Measurements from ENCODE around the gene ADGRB3.
"Not testable (repeated sequence)": the region's sequence is repeated elsewhere in the genome, so short reads cannot be mapped to it uniquely, and the experiment has no call there.

The ADGRB3 gene

GRCh38 chr6:68650142-68650541 is 15.1 kb downstream of the ADGRB3 start:
- no peak for DNase-seq

GRCh38 chr6:68651011-68651985 is 16.2 kb downstream of the ADGRB3 start:
- DNase-seq: no peak

- DNase-seq: no peak
These were observed 17.0 kb downstream of the ADGRB3 start for GRCh38 chr6:68652117-68652536.

GRCh38 chr6:68653074-68653705 is 18.1 kb downstream of the ADGRB3 start:
- no peak for DNase-seq

- DNase-seq: no peak
These were observed 18.6 kb downstream of the ADGRB3 start for GRCh38 chr6:68653706-68654089.

GRCh38 chr6:68654134-68654533 is 19.1 kb downstream of the ADGRB3 start:
- DNase-seq: no peak

- DNase-seq: no peak
These were observed 19.9 kb downstream of the ADGRB3 start for GRCh38 chr6:68655028-68655427.

GRCh38 chr6:68657374-68658139 is 22.5 kb downstream of the ADGRB3 start:
- no peak for DNase-seq

GRCh38 chr6:68658338-68658737 is 23.3 kb downstream of the ADGRB3 start:
- no peak for DNase-seq

GRCh38 chr6:68673255-68673654 is 38.2 kb downstream of the ADGRB3 start:
- DNase-seq: no peak

- DNase-seq: no peak
These were observed 40.5 kb downstream of the ADGRB3 start for GRCh38 chr6:68675548-68675947.

- not testable (repeated sequence) for DNase-seq
These were observed 41.0 kb downstream of the ADGRB3 start for GRCh38 chr6:68676094-68676493.

- no peak for DNase-seq
These were observed 42.0 kb downstream of the ADGRB3 start for GRCh38 chr6:68677058-68677457.

GRCh38 chr6:68679399-68679798 is 44.3 kb downstream of the ADGRB3 start:
- no peak for DNase-seq

- no peak for DNase-seq
These were observed 45.2 kb downstream of the ADGRB3 start for GRCh38 chr6:68680264-68680663.

- DNase-seq: no peak
These were observed 54.8 kb downstream of the ADGRB3 start for GRCh38 chr6:68689910-68690309.

- no peak for DNase-seq
These were observed 56.0 kb downstream of the ADGRB3 start for GRCh38 chr6:68691120-68691519.

- no peak for DNase-seq
These were observed 58.2 kb downstream of the ADGRB3 start for GRCh38 chr6:68693271-68693670.

GRCh38 chr6:68695403-68695802 is 60.3 kb downstream of the ADGRB3 start:
- no peak for DNase-seq

GRCh38 chr6:68695838-68696237 is 60.8 kb downstream of the ADGRB3 start:
- DNase-seq: no peak

GRCh38 chr6:68697394-68697793 is 62.3 kb downstream of the ADGRB3 start:
- no peak for DNase-seq

GRCh38 chr6:68701159-68701558 is 66.1 kb downstream of the ADGRB3 start:
- DNase-seq: no peak

- no peak for DNase-seq
These were observed 69.4 kb downstream of the ADGRB3 start for GRCh38 chr6:68704485-68704884.

All from effector CD4-positive, alpha-beta T cell (primary cell).